Ammon's horn (tissue), 1 donor: ENCODE results near the gene PCDHB16.
"Not testable (repeated sequence)": the region's sequence is repeated elsewhere in the genome, so short reads cannot be mapped to it uniquely, and the experiment has no call there.

Experiments
- DNase-seq: peaks from one replicate; pipeline ENCODE4 v3.0.0-alpha.2; 2016; ENCODE audit warnings: low spot score

PCDHB16 gene

DNA sequence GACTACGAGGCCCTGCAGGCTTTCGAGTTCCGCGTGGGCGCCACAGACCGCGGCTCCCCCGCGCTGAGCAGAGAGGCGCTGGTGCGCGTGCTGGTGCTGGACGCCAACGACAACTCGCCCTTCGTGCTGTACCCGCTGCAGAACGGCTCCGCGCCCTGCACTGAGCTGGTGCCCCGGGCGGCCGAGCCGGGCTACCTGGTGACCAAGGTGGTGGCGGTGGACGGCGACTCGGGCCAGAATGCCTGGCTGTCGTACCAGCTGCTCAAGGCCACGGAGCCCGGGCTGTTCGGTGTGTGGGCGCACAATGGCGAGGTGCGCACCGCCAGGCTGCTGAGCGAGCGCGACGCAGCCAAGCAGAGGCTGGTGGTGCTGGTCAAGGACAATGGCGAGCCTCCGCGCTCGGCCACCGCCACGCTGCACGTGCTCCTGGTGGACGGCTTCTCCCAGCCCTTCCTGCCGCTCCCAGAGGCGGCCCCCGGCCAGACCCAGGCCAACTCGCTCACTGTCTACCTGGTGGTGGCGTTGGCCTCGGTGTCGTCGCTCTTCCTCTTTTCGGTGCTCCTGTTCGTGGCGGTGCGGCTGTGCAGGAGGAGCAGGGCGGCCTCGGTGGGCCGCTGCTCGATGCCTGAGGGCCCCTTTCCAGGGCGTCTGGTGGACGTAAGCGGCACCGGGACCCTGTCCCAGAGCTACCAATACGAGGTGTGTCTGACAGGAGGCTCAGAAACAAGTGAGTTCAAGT lies 2.1 kb downstream of the PCDHB16 start:
- DNase-seq = not testable (repeated sequence)

DNA sequence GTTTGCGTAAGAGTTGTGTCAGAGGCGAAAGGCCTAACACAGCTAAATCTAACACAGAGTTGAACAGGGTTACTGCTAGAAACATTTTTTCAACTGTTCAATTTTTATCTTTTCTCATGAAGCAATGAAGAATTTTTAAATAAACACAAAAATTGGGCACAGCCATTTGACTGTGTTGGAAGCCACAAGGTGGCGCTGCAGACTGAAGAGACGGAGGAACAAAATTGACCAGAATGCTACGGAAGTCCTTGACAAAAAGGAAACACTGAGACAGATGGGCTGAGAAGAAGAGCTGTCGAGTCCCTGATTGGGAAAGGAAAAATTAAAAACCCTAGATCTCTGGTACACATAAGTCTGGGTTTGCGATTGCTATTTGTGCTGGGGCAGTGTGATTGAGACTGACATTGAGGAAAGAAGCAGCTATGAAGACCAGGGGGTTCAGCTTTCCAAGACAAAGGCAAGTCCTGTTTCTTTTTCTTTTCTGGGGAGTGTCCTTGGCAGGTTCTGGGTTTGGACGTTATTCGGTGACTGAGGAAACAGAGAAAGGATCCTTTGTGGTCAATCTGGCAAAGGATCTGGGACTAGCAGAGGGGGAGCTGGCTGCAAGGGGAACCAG lies 4.8 kb downstream of the PCDHB16 start, which contains the start of gene PCDHB9:
Gene PCDHB9 (plus strand): TSS at position 265 of the 616 bp plus-strand sequence. CDS start 158 bp downstream, at position 423.
- peak; percentile 22 for DNase-seq

DNA sequence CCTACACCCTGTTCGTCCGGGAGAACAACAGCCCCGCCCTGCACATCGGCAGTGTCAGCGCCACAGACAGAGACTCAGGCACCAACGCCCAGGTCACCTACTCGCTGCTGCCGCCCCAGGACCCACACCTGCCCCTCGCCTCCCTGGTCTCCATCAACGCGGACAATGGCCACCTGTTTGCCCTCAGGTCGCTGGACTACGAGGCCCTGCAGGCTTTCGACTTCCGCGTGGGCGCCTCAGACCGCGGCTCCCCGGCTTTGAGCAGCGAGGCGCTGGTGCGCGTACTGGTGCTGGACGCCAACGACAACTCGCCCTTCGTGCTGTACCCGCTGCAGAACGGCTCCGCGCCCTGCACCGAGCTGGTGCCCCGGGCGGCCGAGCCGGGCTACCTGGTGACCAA lies 6.5 kb downstream of the PCDHB16 start:
- not testable (repeated sequence) for DNase-seq

DNA sequence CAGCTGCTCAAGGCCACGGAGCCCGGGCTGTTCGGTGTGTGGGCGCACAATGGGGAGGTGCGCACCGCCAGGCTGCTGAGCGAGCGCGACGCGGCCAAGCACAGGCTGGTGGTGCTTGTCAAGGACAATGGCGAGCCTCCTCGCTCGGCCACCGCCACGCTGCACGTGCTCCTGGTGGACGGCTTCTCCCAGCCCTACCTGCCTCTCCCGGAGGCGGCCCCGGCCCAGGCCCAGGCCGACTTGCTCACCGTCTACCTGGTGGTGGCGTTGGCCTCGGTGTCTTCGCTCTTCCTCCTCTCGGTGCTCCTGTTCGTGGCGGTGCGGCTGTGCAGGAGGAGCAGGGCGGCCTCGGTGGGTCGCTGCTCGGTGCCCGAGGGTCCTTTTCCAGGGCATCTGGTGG lies 6.9 kb downstream of the PCDHB16 start:
- not testable (repeated sequence) for DNase-seq

DNA sequence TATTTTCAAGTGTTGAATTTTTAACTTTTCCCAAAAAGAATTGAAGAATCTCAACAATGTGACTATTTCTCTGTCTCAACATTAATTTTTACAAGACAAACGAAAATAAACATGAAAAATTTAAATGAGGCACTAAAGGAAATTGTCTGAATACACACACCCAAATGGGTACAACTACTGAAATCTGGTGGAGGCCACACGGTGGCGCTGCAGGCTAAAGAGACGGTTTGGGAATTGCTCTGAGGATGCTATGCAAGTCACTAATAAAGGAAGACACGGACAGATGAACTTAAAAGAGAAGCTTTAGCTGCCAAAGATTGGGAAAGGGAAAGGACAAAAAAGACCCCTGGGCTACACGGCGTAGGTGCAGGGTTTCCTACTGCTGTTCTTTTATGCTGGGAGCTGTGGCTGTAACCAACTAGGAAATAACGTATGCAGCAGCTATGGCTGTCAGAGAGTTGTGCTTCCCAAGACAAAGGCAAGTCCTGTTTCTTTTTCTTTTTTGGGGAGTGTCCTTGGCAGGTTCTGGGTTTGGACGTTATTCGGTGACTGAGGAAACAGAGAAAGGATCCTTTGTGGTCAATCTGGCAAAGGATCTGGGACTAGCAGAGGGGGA lies 10.0 kb downstream of the PCDHB16 start, which contains the start of gene PCDHB10:
Gene PCDHB10 (plus strand): TSS at position 244 of the 616 bp plus-strand sequence. CDS start 200 bp downstream, at position 444.
- peak; percentile 47 for DNase-seq

DNA sequence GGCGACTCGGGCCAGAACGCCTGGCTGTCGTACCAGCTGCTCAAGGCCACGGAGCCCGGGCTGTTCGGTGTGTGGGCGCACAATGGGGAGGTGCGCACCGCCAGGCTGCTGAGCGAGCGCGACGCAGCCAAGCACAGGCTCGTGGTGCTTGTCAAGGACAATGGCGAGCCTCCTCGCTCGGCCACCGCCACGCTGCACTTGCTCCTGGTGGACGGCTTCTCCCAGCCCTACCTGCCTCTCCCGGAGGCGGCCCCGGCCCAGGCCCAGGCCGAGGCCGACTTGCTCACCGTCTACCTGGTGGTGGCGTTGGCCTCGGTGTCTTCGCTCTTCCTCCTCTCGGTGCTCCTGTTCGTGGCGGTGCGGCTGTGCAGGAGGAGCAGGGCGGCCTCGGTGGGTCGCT lies 12.1 kb downstream of the PCDHB16 start:
- DNase-seq = not testable (repeated sequence)

DNA sequence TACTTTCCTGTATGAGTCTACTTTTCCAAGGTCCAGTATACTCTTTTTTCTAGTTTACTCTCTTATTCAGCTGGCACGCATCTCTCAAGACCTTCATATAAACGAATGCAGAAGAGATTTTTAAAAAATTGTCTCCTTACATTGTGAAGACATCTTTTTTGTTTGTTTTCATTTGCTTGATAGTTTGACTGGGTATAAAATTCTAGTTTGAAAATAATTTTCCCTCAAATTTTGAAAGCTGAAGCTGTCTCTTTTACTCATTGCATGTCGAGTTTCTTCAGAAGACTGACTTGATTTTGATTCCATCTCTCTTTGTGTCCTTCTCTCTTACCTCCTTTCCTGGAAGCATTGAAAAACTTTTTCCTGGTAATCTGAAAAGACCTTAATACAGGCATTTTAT lies 14.2 kb downstream of the PCDHB16 start:
- no peak for DNase-seq

DNA sequence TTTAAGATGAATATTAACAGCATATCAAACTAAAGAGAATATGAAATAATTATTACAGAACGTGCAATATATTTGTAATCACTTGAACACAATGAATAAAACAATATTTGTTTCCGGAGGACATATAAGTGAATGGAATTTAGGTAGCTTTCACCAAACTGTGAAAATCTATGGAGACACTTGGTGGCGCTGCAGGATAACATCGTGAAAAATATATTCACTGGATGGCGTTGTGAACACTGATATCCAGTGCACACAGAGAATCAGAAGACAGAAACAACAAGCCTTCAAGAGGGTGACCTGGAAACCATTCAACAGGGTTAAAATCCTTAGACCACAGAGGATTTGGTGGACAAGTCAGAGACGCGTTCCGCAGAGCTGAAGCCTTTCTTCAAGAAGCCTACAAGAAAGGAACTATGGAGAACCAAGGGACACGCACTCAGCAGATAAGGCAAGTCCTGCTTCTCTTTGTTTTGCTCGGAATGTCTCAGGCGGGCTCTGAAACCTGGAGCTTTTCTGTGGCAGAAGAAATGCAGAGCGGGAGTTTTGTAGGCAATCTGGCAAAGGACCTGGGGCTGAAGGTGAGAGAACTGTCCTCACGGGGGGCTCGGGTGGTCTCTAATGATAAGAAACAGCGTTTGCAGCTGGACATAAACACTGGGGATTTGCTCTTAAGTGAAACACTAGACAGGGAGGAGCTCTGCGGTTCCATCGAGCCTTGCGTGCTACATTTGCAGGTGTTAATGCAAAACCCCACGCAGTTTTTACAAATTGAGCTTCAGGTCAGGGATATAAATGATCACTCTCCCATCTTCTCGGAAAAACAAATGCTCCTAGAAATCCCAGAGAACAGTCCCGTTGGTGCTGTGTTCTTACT lies 17.4 kb downstream of the PCDHB16 start, which contains the start of gene PCDHB11:
Gene PCDHB11 (plus strand): TSS at position 269 of the 877 bp plus-strand sequence. CDS start 148 bp downstream, at position 417.
- DNase-seq = no peak

DNA sequence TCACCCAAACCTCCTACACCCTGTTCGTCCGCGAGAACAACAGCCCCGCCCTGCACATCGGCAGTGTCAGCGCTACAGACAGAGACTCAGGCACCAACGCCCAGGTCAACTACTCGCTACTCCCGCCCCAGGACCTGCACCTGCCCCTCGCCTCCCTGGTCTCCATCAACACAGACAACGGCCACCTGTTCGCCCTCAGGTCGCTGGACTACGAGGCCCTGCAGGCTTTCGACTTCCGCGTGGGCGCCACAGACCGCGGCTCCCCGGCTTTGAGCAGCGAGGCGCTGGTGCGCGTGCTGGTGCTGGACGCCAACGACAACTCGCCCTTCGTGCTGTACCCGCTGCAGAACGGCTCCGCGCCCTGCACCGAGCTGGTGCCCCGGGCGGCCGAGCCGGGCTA lies 18.9 kb downstream of the PCDHB16 start:
- not testable (repeated sequence) for DNase-seq

DNA sequence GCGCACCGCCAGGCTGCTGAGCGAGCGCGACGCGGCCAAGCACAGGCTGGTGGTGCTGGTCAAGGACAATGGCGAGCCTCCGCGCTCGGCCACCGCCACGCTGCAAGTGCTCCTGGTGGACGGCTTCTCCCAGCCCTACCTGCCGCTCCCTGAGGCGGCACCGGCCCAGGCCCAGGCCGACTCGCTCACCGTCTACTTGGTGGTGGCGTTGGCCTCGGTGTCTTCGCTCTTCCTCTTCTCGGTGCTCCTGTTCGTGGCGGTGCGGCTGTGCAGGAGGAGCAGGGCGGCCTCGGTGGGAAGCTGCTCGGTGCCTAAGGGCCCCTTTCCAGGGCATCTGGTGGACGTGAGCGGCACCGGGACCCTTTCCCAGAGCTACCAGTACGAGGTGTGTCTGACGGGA lies 19.5 kb downstream of the PCDHB16 start:
- DNase-seq = not testable (repeated sequence)

DNA sequence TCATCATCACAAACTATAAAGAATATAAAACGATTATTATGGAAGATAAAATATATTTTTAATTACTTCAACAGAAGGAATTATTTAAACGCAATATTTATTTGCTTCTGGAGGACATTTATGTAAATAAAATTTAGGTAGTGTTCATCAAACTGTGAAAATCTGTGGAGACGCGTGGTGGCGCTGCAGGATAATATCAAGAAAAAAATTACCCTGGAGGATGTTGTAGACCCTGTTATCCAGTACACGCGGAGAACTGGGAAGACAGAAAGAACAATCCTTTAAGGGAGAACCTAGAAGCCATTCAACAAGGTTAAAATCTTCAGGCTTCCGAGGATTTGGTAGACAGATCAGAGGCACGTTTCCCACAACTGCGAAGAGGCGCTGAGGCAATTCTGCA lies 26.3 kb downstream of the PCDHB16 start, which contains the start of gene PCDHB12:
Gene PCDHB12 (plus strand): TSS at position 242 of the 400 bp plus-strand sequence. CDS start 189 bp downstream, outside the sequence.
- DNase-seq = peak; percentile 10

DNA sequence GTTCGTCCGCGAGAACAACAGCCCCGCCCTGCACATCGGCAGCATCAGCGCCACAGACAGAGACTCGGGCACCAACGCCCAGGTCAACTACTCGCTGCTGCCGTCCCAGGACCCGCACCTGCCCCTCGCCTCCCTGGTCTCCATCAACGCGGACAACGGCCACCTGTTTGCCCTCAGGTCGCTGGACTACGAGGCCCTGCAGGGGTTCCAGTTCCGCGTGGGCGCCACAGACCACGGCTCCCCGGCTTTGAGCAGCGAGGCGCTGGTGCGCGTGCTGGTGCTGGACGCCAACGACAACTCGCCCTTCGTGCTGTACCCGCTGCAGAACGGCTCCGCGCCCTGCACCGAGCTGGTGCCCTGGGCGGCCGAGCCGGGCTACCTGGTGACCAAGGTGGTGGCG lies 28.1 kb downstream of the PCDHB16 start:
- DNase-seq = not testable (repeated sequence)

DNA sequence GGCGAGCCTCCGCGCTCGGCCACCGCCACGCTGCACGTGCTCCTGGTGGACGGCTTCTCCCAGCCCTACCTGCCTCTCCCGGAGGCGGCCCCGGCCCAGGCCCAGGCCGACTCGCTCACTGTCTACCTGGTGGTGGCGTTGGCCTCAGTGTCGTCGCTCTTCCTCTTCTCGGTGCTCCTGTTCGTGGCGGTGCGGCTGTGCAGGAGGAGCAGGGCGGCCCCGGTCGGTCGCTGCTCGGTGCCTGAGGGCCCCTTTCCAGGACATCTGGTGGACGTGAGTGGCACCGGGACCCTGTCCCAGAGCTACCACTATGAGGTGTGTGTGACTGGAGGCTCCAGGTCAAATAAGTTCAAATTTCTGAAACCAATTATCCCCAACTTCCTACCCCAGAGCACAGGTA lies 28.7 kb downstream of the PCDHB16 start:
- not testable (repeated sequence) for DNase-seq

DNA sequence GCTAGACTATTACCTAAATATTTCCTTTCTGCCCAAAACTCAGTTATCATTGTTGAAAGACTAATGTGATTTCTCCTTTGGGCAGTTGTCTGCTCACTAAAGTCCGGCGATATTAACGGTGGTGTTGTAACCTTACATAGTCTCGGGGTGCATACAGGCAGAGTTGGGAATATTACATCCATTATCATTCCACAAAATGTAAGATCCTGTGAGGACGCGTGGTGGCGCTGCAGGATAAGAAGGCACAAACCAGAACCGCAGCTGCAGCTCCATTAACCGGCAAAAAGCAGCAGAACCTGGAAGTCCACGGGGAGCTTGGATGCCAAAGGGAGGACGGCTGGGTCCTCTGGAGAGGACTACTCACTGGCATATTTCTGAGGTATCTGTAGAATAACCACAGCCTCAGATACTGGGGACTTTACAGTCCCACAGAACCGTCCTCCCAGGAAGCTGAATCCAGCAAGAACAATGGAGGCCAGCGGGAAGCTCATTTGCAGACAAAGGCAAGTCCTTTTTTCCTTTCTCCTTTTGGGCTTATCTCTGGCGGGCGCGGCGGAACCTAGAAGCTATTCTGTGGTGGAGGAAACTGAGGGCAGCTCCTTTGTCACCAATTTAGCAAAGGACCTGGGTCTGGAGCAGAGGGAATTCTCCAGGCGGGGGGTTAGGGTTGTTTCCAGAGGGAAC lies 31.6 kb downstream of the PCDHB16 start, which contains the start of gene PCDHB13:
Gene PCDHB13 (plus strand): TSS at position 264 of the 684 bp plus-strand sequence. CDS start 205 bp downstream, at position 469.
- peak; percentile 31 for DNase-seq

DNA sequence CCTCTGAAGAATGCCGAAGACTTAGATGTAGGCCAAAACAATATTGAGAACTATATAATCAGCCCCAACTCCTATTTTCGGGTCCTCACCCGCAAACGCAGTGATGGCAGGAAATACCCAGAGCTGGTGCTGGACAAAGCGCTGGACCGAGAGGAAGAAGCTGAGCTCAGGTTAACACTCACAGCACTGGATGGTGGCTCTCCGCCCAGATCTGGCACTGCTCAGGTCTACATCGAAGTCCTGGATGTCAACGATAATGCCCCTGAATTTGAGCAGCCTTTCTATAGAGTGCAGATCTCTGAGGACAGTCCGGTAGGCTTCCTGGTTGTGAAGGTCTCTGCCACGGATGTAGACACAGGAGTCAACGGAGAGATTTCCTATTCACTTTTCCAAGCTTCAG lies 32.4 kb downstream of the PCDHB16 start:
- not testable (repeated sequence) for DNase-seq

DNA sequence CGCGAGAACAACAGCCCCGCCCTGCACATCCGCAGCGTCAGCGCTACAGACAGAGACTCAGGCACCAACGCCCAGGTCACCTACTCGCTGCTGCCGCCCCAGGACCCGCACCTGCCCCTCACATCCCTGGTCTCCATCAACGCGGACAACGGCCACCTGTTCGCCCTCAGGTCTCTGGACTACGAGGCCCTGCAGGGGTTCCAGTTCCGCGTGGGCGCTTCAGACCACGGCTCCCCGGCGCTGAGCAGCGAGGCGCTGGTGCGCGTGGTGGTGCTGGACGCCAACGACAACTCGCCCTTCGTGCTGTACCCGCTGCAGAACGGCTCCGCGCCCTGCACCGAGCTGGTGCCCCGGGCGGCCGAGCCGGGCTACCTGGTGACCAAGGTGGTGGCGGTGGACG lies 33.3 kb downstream of the PCDHB16 start:
- not testable (repeated sequence) for DNase-seq

DNA sequence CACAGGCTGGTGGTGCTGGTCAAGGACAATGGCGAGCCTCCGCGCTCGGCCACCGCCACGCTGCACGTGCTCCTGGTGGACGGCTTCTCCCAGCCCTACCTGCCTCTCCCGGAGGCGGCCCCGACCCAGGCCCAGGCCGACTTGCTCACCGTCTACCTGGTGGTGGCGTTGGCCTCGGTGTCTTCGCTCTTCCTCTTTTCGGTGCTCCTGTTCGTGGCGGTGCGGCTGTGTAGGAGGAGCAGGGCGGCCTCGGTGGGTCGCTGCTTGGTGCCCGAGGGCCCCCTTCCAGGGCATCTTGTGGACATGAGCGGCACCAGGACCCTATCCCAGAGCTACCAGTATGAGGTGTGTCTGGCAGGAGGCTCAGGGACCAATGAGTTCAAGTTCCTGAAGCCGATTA lies 33.8 kb downstream of the PCDHB16 start:
- DNase-seq = not testable (repeated sequence)

DNA sequence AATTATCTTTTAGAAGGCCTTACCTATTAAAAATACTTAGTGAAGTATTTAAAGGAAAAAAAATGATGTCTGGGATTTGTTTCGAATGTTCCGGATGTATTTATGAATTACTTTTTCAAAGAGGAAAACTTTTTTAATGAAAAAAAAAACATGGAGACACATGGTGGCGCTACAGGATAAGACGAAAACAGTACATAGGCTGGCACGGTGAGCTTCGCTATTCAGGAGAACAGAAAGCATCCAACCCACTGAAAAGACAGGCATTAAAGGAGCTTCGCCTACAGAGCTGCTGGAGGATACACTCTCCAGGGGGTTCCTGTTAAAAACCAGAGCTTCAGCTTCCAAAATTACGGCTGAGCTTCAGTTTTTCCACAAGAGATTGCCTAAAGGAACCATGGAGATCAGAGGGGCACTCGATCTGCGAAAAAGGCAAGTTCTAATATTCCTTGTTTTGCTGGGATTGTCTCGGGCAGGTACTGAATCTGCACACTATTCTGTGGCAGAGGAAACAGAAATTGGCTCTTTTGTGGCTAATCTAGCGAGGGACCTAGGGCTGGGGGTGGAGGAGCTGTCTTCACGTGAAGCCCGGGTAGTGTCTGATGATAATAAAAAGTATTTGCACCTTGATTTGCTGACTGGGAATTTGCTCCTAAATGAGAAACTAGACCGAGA lies 41.1 kb downstream of the PCDHB16 start, which contains the start of gene PCDHB14:
Gene PCDHB14 (plus strand): TSS at position 232 of the 672 bp plus-strand sequence. CDS start 163 bp downstream, at position 395.
- peak; percentile 28 for DNase-seq

DNA sequence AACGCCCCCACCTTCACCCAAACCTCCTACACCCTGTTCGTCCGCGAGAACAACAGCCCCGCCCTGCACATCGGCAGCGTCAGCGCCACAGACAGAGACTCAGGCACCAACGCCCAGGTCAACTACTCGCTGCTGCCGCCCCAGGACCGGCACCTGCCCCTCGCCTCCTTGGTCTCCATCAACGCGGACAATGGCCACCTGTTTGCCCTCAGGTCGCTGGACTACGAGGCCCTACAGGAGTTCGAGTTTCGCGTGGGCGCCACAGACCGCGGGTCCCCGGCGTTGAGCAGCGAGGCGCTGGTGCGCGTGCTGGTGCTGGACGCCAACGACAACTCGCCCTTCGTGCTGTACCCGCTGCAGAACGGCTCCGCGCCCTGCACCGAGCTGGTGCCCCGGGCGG lies 42.7 kb downstream of the PCDHB16 start:
- not testable (repeated sequence) for DNase-seq

DNA sequence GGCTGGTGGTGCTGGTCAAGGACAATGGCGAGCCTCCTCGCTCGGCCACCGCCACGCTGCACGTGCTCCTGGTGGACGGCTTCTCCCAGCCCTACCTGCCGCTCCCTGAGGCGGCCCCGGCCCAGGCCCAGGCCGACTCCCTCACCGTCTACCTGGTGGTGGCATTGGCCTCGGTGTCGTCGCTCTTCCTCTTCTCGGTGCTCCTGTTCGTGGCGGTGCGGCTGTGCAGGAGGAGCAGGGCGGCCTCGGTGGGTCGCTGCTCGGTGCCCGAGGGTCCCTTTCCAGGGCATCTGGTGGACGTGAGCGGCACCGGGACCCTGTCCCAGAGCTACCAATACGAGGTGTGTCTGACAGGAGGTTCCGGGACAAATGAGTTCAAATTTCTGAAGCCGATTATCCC lies 43.2 kb downstream of the PCDHB16 start:
- not testable (repeated sequence) for DNase-seq
